ENCODE results near the gene ABHD5. TPM values are rescaled to one million over a fixed set of nuclear protein-coding genes. Genes with fewer than 3 reads are reported as not detected.
A peak's percentile ranks its signal among the peaks of the same experiment; 100 is the strongest.

Gene ABHD5
- total and polyA plus RNA-seq, 2 of the 8 experiments (the other 6 are each of a cell fraction or from before 2014, with no cell fraction given), result 10.5 to 16.4 TPM

DNA sequence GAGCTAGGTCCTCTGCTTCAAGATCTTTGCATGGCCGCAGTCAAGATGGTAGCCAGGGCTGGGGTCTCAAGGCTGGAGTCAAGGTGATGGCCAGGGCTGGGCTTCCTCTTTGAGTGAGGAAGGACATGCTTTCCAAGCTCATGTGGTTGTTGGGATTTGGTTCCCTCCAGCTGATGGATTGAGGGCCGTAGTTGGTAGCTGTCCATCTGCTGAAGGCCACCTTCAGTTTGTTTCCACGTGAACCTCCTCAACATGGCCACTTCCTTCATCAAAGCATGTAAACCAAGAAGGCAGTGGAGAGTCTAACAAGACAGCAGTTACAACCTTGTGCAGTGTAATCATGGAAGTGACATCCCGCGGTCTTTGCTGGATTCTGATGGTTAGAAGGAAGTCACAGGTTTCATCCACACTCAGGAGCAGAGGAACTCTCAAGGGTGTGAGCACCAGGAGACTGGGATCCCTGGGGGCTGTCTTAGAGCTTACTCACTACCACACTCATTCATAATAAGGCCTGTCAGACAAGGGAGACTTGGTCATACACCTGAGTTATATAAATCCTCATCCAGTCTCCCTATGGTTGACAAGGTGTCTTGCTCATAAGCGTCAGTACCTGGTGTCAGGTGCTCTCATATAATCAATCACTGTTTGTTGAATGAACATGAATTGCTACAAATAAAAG, 42.1 kb downstream of the ABHD5 start:
- Histone ChIP-seq H3K18ac (ENCODE audit: extremely low read depth, low read length) (no peak overlapping the region), H3K79me2 (ENCODE audit: control insufficient read depth in 1 of 2, insufficient read depth in 2 of 2, low read length in 2 of 2) (no peaks in the 10 kb centered on the region), H4K8ac (ENCODE audit: extremely low read depth, insufficient read depth, low read length) (no peak overlapping the region), H3K36me3 (ENCODE audit: control insufficient read depth in 2 of 4, insufficient read depth in 4 of 4, low read length in 3 of 4) (no peaks in the 10 kb centered on the region), H4K91ac (replicated peaks; ENCODE audit: insufficient read length, low read length) (no peak overlapping the region), H3K4me1 (replicated peaks in 1 of 4; ENCODE audit: control insufficient read depth in 3 of 4, insufficient read depth in 4 of 4, low read length in 3 of 4) (peaks cover 2 to 11% (median 5%) of the 10 kb centered on the region in 4 experiments; a peak in 5 of 7 replicates), H2BK120ac (replicated peaks; ENCODE audit: low read depth, low read length) (no peak overlapping the region), H3K23ac (ENCODE audit: insufficient read length) (no peak overlapping the region), H3K9ac (replicated peaks in 1 of 4; ENCODE audit: extremely low read depth in 1 of 4, low read depth in 3 of 4, low read length in 3 of 4) (no peak overlapping the region), H3K9me3 (ENCODE audit: insufficient read depth in 2 of 2, low read depth in 1 of 2, low read length in 1 of 2) (no peaks in the 10 kb centered on the region), H2AK5ac (ENCODE audit: low read depth, low read length) (peak overlapping the region; percentile 3; the same call in 1 of the 2 replicates), H3K4me3 (ENCODE audit: extremely low read depth in 1 of 4, insufficient read depth in 2 of 4, low read depth in 3 of 4, low read length in 4 of 4) (no peak overlapping the region), H2AFZ (ENCODE audit: low read length) (no peak overlapping the region), H2BK12ac (ENCODE audit: low read depth, low read length) (no peak overlapping the region), H3K14ac (ENCODE audit: insufficient read length) (no peak overlapping the region), H3K4ac (replicated peaks; ENCODE audit: insufficient read length, low read depth, low read length) (no peak overlapping the region), H3K23me2 (ENCODE audit: low read depth, low read length) (no peaks in the 10 kb centered on the region), H3K4me2 (ENCODE audit: insufficient read depth in 1 of 2, low read depth in 2 of 2, low read length in 2 of 2) (no peak overlapping the region), H4K5ac (ENCODE audit: insufficient read length, low read depth, low read length) (no peak overlapping the region), H3K56ac (replicated peaks; ENCODE audit: insufficient read length, low read depth, low read length) (no peak overlapping the region), H3K79me1 (ENCODE audit: low read depth, low read length) (no peaks in the 10 kb centered on the region), H3K27ac (ENCODE audit: low read depth, low read length) (no peak overlapping the region), H2BK20ac (ENCODE audit: low read length) (0 out of 2 replicates have a peak overlapping the region, but pooled peaks have one; percentile 1), H4K20me1 (replicated peaks in 1 of 2; ENCODE audit: control insufficient read depth in 1 of 2, insufficient read depth in 2 of 2, low read length in 2 of 2) (no peaks in the 10 kb centered on the region), H3K27me3 (replicated peaks in 1 of 4; ENCODE audit: control insufficient read depth in 3 of 4, extremely low read depth in 1 of 4, insufficient read depth in 3 of 4, low read length in 3 of 4) (no peaks in the 10 kb centered on the region), H2BK15ac (ENCODE audit: low read length) (0 out of 2 replicates have a peak overlapping the region, but pooled peaks have one; percentile 74), H2BK5ac (ENCODE audit: low read depth, low read length) (peak overlapping the region; percentile 1; the same call in 1 of the 2 replicates)
- DNase-seq (ENCODE audit: low read depth in 1 of 2, low spot score in 2 of 2) (no peak), FAIRE-seq (no peak)
- POLR2A ChIA-PET (ENCODE audit: partially characterized antibody), result interaction anchor here (1.0 to 1.7 kb wide), 2 partner anchors 35 to 43 kb away, joined by 3 to 5 read pairs; partner anchors contain the start of gene ABHD5
- 95% methylated on average over 5 of the region's 6 CpGs; no CpG with 5 or more reads in 1 of the 2 experiments for WGBS, 2 experiments (ENCODE audit: extremely low coverage in 1 of 2, insufficient coverage in 1 of 2, insufficient read length in 1 of 2, insufficient replicate concordance in 2 of 2, low coverage in 1 of 2, low lambda C conversion rate in 2 of 2, missing lambda C conversion rate in 1 of 2)
- CTCF ChIA-PET (ENCODE audit: partially characterized antibody), result interaction anchor here (0.6 to 1.5 kb wide), 3 partner anchors 16 to 33 kb away, joined by 3 to 5 read pairs (median 3); no protein-coding TSS in a partner anchor
- no peak for TF ChIP-seq ZNF274 (IDR thresholded peaks at IDR 0.05; ENCODE audit: borderline replicate concordance, extremely low read depth, low read length)
- TF ChIP-seq, protein P1, sequence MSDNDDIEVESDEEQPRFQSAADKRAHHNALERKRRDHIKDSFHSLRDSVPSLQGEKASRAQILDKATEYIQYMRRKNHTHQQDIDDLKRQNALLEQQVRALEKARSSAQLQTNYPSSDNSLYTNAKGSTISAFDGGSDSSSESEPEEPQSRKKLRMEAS (IDR thresholded peaks at IDR 0.05), result no peak
- TF ChIP-seq KDM4A (IDR thresholded peaks at IDR 0.05; ENCODE audit: low read depth, low read length, severe bottlenecking), result no peak
- TF ChIP-seq EP300 (IDR thresholded peaks at IDR 0.05; ENCODE audit: borderline replicate concordance in 1 of 2, low read depth in 2 of 2, low read length in 2 of 2), result no peak
- no peak for TF ChIP-seq SRF (IDR thresholded peaks at IDR 0.05; ENCODE audit: low read depth, low read length)
- TF ChIP-seq, protein P2, sequence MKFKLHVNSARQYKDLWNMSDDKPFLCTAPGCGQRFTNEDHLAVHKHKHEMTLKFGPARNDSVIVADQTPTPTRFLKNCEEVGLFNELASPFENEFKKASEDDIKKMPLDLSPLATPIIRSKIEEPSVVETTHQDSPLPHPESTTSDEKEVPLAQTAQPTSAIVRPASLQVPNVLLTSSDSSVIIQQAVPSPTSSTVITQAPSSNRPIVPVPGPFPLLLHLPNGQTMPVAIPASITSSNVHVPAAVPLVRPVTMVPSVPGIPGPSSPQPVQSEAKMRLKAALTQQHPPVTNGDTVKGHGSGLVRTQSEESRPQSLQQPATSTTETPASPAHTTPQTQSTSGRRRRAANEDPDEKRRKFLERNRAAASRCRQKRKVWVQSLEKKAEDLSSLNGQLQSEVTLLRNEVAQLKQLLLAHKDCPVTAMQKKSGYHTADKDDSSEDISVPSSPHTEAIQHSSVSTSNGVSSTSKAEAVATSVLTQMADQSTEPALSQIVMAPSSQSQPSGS (IDR thresholded peaks at IDR 0.05; ENCODE audit: low read length), result no peak
- no peak for TF ChIP-seq CREB1 (IDR thresholded peaks at IDR 0.05)
- no peak for TF ChIP-seq RBBP5 (IDR thresholded peaks at IDR 0.05; ENCODE audit: borderline replicate concordance, low read depth, low read length)
- TF ChIP-seq BACH1 (IDR thresholded peaks at IDR 0.05; ENCODE audit: low read length), result no peak
- no peak for TF ChIP-seq NRF1 (IDR thresholded peaks at IDR 0.05; ENCODE audit: low read depth, low read length)
